Cerebellar cortex (tissue), 1 donor: ENCODE data around the gene SMTNL2.
"Not testable (repeated sequence)": the region's sequence is repeated elsewhere in the genome, so short reads cannot be mapped to it uniquely, and the experiment has no call there.

Source experiments
- DNase-seq: peaks from one replicate; pipeline ENCODE4 v3.0.0-alpha.2; 2015; ENCODE audit warnings: low spot score

The SMTNL2 gene

DNA sequence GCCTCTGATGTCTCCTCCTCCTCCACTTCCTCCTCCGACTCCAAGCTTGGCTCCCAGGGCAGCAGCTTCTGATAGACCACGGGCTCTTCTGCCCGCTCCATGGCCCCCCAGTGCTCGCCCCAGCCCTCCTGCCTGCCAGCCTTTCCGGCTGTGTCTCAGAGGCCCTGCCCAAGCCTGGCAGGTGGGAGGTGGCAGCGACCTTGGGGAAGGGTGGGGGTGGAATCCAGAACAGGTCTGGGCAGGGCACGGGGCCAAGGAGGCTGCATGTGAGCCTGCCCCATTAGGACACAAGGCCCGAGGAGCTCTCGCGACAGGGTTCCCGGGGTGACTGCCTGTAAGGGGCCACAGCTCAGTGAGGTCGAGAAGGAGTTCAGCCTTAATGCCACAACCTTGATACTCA lies 23.9 kb upstream of the SMTNL2 start, which contains the start of gene GGT6:
Gene GGT6 (minus strand): TSS at position 157 of the 400 bp plus-strand sequence. CDS start 56 bp downstream, at position 101.
- DNase-seq: no peak

DNA sequence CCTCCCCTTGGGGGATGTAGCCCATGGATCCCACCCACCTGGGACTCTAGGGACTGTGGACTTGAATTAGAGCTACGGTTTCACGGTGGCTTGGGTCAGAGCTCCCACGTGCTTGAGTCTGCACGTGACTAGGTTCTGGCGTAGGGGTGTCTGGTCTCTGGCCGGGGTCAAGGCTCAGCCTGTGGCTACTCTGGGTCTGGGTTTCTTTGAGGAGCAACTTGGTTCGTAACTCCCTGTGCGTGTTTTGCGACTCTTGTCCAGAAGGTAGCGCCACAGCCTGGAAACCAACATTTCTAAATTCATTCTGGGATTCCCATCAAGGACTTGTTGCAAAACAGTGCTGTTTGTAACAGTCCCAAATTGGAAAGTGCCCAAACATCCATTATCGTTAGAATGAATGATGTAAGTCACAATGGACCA lies 23.5 kb upstream of the SMTNL2 start:
- DNase-seq: no peak

DNA sequence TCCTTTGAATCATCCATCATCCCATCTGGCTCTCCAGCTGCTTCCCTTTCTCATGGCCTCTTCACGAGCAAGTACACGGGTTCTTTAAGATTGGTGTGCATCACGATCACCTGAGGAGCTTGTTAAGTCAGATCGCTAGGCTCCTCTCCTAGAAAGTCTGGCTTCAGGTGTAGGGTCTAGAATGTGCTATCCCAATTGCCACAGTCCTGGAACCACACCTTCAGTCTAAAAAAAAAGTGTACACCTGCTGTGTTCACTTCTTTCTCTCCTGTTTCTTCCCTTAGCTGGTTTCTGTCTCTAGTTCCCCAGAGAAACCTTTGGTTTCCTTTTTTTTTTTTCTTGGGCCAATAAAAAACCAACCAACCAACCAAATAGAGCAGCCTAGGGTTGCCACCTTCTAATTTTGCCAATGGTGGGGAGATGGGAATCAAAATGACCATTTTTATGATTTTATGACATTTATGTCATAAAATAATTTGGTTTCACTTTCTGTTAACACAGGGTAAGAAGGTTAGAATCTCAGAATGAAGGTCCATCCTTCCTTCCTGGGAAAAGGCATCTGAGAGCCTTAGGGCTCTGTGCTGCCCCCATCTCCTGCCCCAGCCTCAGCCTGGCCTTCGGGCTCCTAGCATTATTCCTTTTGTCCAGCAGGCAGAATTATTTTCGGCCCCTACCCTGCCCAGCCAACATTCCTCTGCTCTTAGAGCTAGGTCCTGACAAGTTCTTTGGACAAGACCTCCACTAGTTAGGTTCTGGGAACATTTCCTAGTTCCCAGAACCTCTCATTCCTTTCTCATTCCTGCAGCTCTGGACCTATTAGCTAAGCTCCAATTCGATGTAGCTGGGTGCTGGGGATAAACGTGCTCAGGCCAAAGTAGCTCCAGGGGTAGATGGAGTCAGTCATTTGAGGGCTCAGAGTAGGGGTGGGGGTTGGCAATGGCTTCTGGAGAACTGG lies 22.0 kb upstream of the SMTNL2 start:
- no peak for DNase-seq

DNA sequence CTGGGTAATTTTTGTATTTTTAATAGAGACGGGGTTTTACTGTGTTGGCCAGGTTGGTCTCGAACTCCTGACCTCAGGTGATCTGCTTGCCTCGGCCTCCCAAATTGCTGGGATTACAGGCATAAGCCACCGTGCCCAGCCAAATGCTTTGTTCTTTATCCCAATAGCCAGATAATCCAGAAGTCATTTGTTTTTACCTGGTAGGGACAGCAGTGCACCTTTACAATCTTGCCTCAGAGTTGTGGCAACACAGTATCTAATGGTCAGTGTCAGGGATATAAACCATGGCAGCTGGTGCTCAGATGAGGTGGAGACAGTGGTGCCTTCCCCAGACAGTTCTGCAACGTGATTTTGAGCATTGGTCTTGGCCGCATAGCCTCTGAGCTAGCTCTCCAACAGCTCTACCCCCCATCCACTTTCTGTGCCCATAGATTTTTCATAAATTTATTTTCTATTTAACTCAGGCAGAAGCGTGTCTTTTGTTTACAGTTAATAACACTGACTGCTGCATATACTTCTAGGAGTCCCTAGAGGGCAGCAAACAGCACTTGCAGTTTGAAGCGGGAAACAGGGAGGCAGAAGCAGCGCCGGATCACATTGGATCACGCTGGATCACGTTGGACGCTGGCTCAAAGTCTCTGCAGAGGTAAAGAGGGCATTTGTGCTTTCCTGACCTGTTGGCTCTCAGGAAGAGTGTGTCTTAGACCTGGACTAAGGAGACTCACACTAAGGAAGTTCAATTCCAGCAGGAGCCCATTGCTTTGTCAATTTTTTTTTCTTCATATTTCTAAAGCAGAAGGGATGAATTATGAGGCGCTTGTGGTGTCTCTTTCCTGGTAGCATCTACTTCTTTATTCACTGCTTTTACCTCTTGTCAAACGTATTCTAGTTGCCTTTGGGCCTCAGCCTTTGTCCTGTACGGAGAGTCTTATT lies 18.9 kb upstream of the SMTNL2 start:
- DNase-seq: peak; percentile 87

DNA sequence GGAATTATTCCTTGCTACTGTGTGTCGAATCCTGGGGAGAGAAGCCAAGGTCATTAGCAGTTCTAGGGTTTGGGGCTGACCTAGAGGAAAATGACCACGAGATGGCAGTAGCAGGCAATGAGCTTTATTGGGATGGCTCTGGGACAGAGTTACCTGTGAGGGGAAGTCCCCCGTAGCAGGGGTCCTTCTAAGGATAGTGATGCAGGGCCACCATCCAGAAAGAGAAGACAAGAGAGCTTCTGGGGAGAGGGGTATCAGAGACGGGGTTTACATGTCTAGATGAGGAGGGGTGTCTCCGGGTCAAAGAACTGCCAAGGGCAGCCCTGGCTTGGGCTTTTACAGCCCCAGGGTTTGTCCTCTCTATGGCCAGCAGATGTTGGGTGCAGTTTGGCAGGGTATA lies 17.5 kb upstream of the SMTNL2 start:
- DNase-seq: peak; percentile 83

DNA sequence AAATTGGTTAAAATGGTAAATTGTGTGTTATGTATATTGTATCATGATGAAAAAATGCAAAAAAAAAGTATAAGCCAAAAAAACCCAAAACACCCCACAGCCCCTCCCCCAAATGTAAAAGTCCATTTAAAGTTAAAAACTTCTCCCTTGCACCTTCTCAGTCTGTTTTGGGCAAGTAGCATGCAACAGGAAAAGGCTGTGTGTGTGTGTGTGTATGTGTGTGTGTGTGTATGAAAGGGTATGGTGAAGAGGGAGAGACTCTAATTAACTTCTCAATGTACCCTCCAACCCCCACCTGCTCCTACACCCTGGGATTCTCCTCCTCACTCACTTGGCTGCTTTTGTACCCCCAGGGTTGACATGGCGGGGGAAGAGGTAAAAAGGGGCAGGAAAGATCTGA lies 14.7 kb upstream of the SMTNL2 start:
- no peak for DNase-seq

DNA sequence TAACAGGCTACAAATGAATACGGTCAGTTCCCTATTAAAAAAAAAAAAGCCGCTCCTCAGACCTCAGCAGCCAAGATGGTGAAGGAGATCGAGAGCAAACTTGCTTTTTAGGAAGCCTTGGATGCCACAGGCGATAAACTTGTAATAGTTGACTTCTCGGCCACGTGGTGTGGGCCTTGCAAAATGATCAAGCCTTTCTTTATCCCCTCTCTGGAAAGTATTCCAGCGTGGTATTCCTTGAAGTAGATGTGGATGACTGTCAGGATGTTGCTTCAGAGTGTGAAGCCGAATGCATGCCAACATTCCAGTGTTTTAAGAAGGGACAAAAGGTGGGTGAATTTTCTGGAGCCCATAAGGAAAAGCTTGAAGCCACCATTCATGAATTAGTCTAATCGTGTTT lies 12.2 kb upstream of the SMTNL2 start:
- DNase-seq: no peak

DNA sequence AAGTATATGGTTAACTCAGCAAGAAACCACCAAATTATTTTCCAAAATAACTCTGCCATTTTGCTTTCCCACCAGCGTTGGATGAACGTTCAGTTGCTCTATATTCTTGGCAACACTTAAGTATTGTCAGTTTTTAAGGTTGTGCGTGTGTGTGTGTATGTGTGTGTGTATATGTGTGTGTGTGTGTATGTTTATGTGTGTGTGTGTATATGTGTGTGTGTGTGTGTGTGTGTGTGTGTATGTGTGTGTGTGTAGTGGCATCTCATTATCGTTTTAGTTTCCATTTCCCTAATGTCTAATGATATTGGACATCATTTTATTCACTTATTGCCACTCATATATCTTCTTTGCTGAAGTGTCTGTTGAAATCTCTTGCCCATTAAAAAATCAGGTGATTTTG lies 11.2 kb upstream of the SMTNL2 start:
- no peak for DNase-seq

DNA sequence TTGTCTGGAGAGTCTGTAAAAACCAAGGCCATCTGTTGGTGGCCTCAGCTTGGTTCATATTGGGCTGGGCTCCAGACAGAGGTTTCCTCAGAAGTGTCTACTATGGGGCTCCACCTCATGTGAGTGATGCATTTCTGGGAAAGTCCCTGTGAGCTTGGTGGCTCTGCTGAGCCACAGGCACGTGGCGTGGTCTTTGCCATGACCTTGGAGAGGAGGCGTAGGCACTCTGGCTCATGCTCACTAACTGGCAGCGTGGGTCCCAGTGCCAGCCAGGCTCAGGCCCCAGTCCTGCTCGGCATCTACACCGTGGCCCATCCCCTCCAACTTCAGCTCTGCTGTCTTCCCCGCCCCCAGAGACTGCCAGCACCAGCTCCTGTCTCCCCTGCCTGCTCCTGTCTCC lies 10.7 kb upstream of the SMTNL2 start:
- DNase-seq: no peak

DNA sequence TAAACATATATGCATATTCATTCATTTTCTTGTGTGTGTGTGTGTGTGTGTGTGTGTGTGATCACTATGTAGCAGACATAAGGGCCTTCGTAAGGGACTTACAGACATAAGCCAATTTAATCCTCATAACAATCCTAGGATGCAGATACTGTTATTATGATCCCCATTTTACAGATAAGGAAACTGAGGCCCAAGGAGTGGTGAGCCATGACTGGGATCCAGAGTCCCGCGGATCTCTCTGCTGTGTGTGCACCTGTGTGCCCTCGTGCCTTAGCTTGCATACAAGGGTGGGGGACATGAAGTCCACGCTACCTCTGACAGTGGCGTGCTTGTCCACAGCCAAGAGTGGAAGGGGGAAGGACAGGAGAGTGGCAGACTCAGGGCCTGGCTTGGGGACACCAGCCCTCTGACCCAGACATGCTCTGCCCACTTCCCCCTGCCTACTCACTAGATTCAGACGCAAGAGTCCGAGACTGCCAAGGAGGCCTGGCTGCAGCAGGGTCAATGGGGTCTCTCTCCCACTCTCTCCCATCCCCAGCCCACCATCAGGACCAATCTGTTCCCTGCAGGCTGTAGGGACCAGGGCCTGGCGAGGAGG lies 9.8 kb upstream of the SMTNL2 start:
- DNase-seq: no peak

DNA sequence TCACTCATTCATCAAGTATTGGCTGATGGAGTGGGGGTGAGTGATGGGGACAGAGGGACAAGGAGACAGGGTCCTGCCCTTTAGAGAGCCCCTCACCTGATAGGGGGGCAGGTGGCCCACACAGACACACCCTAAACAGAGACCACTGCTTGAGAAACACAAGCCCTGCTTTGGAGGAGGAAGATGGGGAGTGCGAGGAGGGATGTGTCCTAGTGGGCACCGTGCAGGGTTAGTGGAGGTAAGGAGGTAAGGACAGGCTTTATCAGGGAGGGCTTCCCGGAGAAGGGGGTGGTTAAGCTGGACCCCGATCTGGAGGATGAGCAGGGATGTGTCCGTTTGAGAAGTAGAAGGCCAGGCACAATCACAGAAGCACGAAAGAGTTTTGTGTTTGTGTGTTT lies 8.2 kb upstream of the SMTNL2 start:
- no peak for DNase-seq

DNA sequence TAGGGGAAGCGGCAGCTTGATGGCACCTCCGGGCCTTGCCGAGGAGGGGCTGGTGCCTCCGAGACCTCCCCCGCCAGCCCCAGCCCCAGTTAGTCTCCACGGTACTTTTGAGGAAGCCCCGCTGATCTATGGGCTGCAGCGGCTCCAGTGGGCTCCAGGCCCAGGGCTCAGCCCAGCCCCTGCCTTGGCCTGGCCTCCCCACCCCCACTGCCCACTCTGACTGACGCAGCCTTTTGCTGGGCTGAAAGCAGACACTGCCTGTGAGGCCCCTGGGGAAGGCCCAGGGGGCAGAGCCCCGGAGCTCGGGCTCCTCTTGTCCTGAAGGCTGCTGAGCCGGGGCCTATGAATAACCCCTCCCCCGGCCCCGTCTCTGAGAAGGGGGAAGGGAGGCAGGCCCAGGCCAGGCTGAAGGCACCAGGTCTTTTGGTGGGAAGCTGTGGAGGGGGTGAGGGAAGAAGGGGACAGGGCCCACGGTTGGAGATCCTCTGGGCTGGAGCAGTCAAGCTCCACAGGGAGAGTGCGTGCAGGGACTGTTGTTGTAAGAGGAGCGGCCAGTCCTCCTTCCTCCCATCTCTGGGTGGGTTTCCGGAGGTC lies 7.5 kb upstream of the SMTNL2 start:
- no peak for DNase-seq

DNA sequence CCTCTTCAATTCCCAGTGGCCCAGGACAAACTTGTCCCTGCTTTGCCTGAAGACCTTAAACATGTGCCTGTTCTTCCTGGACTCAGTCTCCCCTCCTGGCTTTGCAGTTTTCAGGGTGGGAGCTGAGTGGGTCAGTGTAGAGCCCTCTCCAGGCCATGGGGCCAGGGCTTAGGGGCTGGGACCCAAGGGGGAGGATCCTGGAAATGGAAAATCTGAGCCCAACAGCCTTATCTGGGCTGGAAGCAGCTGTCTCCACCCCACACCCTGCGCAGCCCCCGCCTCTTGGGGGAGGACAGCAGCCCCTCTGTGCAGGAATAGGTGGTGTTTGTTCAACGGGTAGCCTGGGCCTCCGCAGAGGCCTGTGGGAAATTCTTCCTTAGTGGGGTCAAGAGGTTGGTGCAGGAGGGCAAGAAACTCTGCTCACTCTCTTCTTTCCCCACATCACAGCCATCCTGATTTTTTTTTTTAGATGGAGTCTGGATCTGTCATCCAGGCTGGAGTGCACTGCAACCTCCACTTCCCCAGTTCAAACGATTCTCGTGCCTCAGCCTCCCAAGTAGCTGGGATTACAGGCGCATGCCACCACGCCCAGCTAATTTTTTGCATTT lies 6.8 kb upstream of the SMTNL2 start:
- no peak for DNase-seq

DNA sequence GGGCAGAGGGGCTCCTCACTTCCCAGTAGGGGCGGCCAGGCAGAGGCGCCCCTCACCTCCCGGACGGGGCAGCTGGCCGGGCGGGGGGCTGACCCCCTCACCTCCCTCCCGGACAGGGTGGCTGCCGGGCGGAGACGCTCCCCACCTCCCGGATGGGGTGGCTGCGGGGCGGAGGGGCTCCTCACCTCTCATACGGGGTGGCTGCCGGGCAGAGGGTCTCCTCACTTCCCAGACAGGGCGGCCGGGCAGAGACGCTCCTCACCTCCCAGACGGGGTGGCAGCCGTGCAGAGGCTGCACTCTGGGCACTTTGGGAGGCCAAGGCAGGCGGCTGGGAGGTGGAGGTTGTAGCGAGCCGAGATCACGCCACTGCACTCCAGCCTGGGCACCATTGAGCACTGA lies 6.0 kb upstream of the SMTNL2 start:
- DNase-seq: not testable (repeated sequence)

DNA sequence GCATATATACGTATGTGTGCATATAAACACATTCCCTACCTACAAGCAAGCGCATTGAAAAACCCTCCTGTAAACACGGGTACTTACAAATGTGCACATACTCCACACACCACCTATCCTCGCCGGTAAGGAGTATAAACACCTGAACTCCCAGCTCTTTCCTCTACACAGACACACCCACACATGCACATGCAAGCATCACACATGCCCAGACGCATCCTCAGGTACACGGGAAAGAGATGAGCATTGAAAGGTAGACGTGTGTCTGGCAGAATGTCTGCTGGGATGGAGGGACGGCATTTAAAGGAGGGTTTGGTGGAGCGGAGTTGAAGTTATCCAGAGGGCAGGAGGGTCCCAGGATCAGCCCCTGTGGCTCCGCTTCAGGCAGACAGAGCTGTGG lies 4.7 kb upstream of the SMTNL2 start:
- no peak for DNase-seq

DNA sequence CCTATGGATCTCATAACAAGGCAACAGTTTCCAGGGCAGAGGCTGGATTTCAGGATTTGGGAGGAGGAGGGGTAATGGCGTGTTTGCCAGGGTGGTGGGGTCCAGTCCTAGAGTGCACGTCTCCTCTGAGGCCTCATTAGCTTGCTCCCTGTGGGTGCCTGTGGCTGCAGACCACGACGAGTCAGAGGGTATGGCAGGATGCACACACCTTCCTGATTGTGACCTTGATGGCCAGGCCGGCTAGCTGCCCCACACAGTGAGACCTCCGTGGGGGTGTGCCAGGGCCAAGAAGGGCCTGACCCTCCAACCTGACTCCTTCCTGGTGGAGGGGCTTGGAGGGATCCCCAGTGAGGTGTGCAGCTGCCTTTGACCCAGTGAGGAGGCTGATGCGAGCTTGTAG lies 4.0 kb upstream of the SMTNL2 start:
- DNase-seq: no peak

DNA sequence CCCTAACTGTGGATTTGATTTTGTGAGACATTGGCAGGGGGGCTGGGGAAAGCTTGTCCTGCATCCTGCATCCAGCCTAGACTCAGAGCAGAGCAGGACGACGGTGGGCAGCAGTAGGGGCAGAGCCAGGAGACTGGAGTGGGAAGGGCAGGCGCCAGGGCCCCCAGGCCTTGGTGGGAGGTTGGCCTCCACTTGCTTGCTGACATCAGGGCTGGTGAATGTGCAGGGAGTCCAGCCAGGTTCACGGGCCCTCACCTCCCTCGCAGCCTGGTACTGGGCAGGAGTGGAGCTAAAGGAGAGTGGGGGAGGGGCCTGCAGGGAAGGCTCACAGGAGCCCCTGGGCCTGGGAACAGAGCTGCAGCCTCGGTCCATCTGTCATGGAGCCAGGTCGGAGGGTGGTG lies 2.2 kb upstream of the SMTNL2 start:
- DNase-seq: no peak

DNA sequence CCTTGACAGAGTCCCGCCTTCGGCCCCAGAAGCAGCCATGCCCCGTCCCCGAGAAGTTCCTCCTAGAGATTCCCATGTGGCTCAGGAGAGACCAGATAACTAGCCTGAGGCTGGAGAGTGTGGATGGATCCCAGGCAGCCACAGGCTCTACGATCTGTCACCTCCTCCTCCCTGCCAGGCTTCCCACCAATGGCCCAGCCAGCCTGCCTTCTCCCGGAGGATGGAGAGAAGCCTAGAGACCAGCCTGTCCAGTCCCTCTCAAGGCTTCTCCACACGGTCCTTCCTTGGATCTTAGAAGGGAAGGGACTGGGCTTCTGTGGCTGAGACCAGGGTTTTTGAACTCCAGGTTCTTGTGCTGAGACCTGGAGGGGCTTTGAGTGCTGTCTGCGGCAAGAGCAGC lies 1.6 kb upstream of the SMTNL2 start:
- peak; percentile 17 for DNase-seq

DNA sequence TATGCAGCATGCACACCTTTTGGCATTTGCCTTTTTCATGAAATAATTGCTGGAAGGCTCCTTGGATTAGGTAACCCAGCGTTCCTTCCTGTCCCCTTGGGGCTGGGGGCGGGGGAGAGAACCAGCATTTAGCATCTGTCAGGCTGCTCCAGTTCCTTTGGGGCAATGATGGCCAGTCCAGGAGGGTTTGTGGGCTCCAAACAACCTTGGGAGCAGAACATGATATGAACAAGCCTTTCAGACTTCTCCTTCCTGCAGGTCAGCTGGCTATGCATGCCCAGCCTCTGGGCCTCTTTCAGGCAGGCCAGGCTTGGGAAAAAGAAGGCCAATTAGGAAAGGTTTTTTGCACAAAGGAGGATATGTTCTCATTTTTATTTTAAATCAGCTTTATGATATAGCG lies 1.1 kb upstream of the SMTNL2 start:
- no peak for DNase-seq

DNA sequence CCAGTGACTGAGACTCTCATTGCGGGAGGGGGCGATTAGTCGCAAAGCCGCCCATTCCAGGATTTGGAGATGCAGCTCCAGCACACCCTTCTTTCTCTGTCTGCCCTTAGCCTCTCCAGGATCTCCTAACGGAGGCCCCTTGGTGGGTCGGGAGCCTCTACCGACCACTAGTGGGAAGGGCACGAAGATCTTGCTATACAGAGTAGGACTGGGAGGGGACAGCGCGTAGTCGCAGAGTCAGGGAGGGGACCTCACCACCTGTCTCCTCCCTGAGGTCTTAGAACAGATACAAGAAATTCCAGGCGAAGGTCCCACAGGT lies 588 bp upstream of the SMTNL2 start:
- DNase-seq: peak; percentile 36

DNA sequence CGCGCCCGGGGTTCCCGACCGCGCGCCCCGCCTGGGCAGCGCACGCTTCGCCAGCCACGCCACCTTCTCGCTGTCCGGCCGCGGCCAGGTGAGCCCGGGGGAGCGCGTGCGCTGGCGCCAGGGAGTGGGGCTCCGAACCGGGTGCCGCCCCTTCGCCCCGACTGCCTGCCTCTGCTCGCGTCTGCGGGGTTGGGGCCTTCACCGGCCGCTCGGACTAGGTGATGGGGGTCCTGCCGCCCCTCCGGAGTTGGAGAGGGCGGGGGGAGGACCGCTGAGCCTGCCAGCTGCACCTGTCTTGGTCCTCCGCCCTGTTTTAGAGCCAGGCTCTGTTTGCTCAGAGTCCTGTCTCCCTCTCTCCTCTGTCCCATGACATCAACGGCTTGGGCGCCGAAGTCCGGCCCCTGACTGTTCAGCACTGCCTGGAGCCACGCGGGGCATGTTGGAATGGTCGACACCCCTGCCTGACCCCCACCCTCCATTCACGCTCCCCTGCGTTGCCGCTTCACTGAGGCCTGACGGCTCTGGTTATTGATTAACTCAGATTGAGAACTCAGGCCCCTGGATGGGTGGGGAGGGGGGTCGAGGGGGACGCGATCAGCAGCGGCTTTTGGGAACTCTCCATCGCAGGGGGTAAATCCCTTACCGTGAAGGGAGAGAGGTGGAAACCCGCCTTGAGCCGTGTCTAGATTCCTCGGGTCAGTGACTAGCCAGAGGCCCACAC lies 748 bp downstream of the SMTNL2 start:
- no peak for DNase-seq
